SKM-1 treated with dmso at 0.1 percent for 144 hours (cell line): ENCODE measurements around the gene KDM4B.

Source experiments
- DNase-seq: peaks from one replicate; lab custom pipeline; 2025; ENCODE audit not compliant: unreplicated experiment; lab: John Stamatoyannopoulos, UW

The KDM4B gene

DNA sequence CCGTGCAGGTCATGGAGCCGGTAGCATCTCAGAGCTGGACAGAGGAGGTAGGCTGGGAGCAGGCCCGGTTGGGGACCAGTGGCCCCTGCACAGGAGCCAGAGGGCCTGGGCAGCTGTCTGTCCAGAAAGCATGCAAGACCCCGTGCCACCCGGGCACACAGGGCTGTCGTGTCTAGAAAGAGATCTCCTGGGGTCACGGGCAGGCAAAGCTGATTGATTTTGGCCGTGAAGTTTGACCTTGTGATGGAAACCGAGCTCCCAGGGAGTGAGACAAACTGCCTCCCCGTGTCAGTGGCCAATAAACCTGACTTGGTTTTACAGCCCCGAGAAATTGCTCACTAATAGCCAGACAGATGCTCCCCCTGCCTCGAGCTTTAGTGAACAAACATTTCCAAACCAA lies 98.8 kb downstream of the KDM4B start:
- no peak for DNase-seq

DNA sequence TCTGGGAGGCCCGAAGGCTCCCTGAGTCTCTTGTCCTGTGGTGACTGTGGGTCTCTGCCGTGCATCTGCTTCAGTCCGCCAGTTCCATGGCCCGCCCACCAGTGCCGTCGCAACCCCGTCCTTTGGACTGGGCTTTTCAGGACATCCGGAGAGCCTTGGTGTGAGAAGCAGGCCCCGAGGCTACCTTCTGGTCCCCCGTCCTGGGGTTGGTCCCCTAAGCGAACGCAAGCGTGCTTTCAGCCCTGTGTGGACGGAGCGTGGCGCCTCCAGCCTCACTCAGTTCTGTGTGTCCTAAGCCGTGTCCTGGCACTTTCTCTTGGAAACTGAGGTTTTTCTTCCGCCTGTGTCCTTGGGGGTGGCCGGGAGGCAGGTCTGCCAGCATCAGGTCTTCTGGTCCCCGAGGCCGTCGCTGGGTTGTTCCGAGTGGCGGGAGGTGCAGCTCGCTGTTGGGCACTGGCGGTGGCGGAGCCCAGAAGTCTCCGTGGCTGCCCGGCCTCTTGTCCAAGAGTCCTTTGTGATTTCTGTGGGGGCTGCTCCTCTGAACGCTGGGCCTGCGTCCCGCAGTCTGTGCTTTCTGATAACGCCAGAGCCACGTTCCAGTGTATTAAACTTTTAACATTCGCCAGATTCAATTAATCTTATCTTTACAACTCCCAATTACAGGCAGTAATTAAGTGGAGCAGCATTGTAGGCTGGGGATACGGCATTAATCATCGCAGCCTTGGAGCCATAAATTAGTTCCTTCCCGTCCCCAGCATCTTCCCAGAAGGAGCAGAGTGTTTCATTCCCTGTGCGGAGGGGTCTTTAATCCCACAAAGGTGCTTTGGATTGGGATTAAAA lies 99.5 kb downstream of the KDM4B start:
- no peak for DNase-seq

DNA sequence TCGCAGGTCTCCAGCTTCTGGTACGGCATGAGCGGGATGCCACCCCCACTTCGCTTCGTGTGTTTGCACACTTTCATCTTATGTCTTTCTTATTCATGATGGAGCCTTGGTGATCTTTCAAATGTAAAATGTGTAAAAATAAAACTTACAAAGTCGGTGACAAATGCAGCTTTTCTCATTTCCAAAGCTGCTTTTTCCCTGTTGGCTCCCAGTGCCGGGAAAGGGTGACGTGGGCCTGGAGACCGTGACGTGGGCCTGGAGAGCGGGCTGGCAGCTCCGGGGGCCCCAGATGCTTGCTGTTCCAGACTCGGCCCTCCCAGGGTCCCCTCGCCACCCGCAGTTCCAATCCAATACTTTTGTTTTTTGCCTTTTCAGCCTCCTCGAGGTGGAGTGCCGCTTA lies 101.4 kb downstream of the KDM4B start:
- DNase-seq, result no peak

DNA sequence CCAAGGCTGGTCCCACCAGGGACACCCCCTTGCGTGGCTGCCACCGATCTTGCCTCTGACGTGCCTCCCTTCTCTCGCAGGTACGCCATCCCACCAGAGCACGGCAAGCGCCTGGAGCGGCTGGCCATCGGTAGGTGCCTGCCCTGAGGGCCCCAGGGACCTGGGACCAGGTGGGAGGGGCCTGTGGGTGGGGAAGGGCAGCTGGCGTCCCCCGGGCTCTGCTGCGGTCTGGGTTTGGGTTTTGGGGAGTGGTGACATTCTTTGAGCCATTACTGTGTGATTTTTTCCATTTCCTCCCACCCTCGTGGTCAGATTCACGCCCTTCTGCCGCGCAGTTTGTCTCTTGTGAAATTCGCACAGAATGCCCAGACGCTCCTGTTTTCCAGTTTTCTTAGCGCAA lies 102.0 kb downstream of the KDM4B start:
- no peak for DNase-seq

DNA sequence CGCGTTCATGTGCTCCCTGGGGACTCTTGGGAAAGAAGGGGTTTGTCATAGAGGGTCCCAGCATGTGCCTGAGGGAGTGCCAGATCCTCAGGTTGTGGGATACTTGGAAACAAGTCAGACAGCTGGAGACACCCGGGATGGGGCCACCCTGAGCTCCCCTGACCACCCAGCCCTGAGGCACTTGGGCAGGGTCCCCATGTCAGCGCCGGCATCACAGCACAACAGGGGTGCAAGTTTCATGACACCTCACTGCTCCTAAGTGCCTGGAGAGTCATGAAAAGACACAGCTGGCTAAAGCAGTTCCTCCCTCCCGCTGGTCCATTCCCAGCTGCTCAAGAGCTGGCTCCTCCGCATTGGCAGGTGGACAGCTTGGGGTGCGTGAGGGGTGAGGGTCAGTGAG lies 102.7 kb downstream of the KDM4B start:
- DNase-seq, result no peak

DNA sequence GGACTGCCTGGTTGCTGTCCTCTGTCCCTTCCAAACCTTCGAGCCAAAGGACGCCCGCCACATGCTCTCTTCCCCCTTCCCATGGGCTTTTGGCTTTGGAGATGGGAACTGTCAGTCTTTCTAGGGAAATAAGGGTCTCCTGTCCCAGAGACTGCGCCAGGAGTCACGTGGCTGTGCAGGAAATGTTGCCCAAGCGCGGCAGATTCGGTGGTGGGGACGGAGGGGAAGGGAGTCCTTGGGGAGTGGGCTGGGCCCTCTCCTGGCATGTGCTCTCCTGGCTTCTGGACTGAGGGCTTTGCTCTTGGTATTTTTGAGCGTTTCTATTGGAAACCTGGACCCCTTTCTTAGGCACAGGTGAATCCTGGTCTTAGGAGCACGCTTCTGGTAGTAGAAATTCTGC lies 103.2 kb downstream of the KDM4B start:
- no peak for DNase-seq

DNA sequence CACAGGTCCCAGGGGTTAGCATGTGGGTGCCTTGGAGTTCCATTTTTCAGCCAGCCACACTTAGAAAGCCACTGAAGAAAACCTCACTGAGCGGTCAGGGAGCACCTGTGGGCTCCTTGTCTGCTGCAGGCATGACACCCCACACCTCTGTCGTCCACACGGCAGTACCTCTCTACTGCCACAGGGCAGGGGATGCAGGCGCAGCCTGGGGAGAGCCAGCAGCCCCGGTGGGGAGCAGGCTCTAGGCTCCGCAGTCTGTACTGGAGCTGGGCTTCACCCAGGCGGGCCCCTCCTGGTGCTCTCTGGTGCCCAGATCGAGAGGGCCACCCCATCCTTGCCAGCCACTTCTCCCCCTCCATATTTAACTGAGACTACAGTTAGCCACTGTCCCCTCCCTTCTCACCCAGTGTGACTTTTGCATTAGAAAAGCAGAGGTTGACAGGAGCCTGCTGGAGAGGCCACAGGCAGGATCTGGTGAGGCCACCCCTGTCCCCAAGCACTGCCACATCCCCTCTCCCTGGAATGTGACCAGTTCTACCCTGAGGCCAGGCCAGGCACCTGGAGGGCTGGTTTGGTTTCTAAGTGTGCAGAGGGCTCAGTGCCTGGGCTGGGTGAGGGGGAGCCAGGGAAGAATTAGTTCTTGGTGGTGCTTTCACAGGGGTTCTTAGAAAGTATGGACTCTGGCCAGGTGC lies 104.4 kb downstream of the KDM4B start:
- DNase-seq, result no peak

DNA sequence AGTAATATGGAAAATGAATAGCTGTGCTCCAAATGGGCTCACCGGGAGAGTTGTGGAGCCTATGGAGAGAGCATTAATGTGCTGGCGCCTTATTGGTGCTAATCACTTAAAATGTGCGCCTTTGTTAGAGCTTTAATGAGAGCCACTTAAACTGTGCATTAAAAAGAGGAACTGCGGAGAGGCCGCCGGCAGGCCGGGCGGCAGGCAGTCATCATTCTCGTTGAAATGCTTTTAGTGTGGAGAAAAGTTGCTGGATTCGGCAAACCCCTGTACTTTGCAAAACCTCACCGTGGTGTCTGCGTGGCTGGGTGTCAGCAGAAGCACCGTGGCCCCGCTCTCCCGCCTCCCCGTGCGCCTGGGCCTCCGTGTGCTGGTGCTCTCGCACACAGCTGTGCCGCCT lies 105.5 kb downstream of the KDM4B start:
- no peak for DNase-seq

DNA sequence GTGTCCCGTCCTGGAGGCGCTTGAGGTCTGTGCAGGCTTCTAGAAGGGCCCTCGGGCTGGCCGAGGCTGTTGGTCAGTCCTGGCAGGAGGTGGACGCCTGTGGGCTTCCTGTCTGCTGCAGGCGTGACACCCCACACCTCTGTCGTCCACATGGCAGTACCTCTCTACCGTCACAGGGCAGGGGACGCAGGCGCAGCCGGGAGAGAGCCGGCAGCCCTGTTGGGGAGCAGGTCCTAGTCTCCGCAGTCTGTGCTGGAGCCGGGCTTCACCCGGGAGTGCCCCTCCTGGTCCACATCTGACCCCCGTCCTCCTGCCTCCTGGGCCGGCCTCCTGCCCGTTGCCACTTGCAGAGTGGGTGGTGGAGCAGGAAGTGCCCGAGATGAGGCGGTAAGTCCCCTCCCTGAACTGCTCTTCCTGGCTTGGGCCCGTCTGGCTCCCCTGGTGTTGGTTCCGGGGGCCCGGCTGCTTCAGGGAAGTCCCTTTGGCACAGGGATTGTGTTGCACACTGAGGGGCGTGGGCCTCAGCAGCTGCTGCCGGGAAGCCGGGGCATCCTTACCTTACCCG lies 106.0 kb downstream of the KDM4B start:
- DNase-seq, result no peak

DNA sequence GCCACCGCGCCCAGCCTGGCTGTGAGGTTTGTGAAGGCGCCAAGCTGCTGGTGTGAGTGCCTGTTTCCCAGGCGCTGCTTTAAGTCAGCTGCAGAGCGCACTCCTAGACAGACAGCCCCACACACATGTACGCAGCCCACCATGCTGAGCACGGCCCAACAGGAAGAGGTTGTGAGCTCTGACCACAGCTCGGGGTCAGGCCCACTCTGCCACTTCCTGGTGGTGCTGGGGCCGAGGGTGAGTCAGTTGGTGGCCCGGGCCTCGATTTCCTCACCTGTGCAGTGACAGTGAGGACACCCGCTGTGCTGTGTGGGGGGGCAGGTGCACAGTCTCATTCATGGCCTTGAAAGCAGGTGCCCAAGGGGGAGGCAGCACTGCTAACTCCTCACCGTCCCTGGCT lies 106.7 kb downstream of the KDM4B start:
- DNase-seq, result no peak

DNA sequence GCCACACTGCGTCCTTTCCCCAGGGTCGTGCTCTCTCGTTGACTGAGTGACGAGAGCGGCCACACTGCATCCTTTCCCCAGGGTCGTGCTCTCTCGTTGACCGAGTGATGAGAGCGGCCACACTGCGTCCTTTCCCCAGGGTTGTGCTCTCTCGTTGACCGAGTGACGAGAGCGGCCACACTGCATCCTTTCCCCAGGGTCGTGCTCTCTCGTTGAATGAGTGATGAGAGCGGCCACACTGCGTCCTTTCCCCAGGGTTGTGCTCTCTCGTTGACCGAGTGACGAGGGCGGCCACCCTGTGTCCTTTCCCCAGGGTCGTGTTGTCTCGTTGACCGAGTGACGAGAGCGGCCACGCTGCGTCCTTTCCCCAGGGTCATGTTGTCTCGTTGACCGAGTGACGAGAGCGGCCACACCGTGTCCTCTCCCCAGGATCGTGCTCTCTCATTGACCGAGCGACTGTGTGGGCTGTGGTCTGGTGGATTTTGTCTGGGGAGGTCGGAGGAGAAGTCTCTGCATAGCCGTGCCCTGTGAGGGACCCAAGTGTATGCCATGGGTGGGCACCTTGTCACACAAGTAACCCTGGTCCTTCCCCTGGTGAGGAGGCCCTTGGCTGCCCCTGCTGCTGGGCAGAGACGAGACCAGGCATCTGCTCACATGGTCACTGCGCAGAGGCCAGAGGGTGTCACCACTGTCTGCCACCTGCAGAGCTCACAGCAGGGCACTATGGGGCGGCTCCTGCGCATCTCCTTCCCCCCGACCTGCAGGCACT lies 107.7 kb downstream of the KDM4B start:
- no peak for DNase-seq

DNA sequence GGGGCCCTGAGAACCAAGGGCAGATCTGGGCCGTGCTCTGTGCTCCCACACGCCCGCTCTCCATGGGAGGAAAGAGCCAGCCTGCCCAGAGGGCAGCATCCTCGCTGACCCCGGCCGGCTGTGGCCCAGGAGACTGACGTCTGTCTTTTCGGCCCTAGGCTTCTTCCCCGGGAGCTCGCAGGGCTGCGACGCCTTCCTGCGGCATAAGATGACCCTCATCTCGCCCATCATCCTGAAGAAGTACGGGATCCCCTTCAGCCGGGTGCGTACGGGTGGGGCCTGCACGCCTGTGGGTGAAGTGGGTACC lies 108.2 kb downstream of the KDM4B start:
- DNase-seq, result no peak

DNA sequence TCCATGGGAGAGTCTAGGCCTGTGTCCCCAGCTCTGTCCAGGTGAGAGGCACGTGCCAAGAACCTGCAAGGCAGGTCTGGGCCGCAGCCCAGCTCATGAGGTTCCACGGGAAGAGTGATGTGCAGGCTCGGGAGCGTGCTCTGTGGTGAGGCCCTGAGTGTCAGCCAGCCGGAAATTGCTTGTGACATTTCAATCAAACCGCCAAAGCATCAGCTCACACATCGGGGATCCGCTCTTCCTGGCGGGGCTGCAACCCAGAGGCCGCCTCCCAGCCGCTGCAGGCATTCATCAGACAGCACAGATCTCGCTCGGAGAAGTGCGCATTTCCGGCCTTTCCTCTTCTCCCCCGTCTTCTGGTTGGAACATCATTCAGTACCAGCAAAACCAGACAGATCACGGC lies 109.3 kb downstream of the KDM4B start:
- no peak for DNase-seq

DNA sequence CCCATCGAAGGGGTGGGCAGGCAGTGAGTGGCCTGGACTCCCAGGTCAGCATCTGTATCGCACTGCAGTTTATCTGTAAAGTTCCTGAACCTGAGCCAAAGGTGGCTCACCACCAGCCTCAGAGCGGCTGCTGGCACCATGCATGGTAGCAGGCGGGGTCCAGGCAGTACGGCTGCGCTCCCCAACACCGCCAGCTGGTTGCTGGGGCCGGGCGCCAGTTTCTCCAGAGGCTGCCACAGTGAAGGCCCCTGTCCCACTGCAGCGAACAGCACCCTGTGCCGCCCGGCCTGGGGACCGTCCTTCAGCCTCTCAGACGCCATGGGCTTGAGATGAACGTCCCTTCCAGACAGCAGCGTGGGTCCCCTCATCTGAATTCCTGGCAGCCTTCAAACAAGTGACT lies 109.8 kb downstream of the KDM4B start:
- DNase-seq, result no peak

DNA sequence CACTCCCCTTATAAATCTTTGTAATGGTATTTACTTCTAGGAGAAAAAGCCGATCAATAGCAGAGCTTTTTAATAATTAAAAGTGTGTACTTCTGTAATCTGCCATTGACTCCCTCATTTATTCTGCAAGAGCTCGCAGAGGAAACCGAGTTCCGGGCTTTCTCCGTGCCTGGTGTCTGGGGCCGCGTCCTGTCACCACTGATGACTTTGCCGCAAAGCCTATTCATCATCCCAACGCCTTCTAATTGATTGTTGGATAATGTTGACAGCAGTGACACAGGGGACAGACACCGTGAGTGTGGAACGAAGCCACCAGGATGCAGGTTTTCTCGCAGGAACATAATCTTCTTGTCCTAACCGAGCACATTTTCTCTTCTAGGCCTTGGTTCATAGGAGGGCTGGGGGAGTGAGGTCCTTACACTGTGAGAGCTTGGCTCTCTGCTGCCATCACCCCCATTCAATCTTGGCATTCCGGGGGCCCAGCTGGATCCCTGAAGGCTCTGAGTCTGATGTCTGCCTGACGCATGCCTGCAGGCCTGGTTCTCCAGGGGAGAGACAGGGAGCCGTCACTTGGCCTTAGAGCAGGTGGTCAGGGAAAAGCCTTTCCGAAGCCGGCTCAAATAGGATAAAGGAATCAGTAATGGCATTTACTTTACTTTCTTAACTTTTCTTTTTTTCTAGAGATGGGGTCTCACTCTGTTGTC lies 110.3 kb downstream of the KDM4B start:
- DNase-seq, result no peak

DNA sequence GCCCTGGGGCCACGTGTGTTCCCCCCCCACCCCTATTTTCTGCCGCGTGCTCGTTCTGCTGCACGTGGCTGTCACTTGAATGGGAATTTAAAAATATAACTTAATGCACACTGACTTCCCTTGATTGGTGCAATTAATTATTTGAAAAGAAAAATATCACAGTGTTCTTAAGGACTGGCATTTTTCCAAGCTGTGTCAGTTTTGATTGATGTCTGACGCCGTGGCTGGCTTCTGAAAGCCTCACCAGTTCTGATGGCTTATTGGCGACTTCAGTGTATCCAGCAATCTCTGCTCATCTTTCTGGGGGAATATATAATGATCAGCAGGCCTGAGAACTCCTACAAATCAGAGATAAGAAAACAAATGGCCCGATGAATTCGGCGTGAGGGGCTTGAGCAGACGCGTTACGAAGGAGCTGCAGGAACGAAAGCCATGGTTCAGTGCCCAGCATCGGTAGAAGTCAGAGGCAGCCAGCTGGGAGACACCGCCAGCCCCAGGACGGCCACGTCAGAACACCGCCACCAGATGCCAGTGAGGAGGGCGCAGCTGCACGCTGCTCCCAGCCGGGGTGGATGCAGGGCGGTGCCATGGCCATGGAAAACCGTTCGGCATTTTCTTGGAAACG lies 111.2 kb downstream of the KDM4B start:
- DNase-seq, result no peak

DNA sequence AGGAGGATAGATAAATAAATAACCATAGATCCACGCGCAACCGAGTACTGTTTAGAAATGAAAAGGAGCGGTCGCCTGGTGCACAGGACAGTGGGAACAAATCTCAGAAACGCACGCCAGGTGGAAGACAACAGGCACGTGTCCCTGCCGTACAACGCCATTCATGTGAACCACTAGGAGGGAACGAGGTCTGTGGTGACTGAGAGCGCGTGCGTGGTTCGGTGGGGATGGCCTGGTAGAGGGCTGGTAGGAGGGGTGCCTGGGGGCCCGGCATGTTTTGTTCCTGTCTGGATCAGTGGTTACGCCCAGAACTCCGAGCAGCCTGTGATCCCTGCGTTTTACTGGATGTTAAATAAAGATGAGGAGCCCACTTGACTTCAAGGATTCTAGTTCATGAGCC lies 111.9 kb downstream of the KDM4B start:
- DNase-seq, result no peak

DNA sequence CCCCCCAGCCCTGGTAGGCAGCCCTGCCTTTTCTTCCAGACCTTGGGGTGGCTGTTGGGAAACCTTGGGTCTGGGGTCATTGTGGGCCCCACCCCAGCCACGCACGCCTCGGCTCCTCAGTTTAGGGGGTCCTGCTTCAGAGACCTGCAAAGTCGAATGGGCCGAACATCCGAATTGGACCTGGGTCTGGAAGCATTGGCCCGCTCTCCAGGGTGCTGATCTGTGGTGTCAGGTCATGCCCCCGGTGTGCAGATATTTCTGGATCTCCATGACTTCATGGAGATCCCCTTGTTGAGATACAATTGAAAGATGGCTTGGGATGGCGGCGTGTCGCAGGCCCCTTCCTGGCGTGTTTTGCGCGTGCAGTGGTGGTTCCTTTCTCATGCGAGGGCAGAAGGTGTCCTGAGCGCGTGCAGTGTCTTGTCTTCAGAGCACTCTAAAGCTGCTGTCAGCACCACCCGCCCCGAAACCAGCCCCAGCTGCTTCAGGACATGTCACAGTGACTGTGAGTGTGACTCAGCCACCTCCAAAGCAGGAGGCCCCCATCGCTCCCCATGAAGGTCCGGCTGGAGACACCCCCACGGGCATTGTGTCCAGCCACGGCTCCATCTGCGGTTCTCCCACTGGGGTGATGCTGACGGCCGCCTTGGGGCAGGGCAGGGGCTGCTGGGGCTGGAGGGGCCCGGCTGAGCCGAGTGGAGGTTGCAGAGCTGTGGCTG lies 112.7 kb downstream of the KDM4B start:
- no peak for DNase-seq

DNA sequence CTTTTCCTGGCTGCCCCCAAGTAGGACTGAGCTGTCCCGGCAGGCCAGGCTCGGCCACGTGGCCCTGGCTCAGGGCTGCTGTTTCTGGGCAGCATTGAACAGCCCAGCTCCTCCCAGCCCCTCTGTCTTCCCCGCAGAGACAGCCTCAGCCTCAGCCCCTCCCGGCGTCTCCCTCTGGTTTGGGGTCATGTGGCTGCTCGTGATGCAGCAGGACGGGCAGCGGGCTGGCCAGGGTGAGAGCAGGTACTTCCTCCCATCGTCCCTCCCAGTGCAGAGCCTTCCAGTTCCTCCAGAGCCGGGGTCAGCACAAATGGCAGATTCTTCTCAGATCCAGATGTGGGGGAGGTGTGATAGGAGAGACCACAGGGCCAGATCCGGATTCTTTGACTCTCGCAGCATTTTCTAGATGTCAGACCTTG lies 114.6 kb downstream of the KDM4B start:
- no peak for DNase-seq

DNA sequence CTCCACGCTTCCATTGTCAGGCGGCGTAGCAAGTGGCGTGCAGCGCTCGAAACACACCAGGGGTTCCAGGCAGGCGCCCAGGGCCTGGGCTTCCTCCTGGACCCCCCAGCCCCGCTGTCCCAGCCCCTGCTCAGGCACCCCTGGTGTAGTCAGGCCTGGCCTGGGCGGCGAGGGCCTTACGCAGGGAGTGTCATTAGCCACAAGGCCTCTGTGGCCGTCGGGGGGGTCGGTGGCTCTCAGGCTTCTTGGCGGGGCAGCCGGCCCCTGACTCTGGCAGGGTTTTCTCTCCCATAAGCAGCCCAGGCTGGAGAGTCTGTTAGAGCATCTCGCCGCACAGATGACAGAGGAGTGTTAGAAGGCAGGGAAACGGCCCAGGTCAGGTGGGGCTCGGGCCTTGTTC lies 116.7 kb downstream of the KDM4B start:
- no peak for DNase-seq
